ENCODE results near the gene CAMK2N1.

- TF ChIP-seq CTCF (conservative IDR thresholded peaks at IDR 0.05; ENCODE audit: low read depth, low read length) (no peak), EZH2 (IDR thresholded peaks at IDR 0.05; ENCODE audit: borderline replicate concordance, low read depth, low read length, poor library complexity, severe bottlenecking) (no peak)
These were observed 27.3 kb downstream of the CAMK2N1 start for GRCh38 chr1:20458717-20459116.
